WTC11 (cell line): ENCODE data around the gene TNFRSF11A. TPM values are rescaled to one million over a fixed set of nuclear protein-coding genes. Genes with fewer than 3 reads are reported as not detected.

Experiments used
- ATAC-seq: fragments of 200-7000 bp; cut with Tn5 transposase; 2 replicates; pipeline ENCODE4 v1.10.0; 2021; ENCODE audit warnings: mild to moderate bottlenecking, moderate library complexity
- CTCF ChIA-PET: fragments of 300-600 bp; sonication (Branson Sonifier 250); formaldehyde crosslinking; loops from one replicate; lab custom pipeline; 2021; ENCODE audit warnings: antibody characterized with exemption; lab: Charles Lee
- POLR2A ChIA-PET: fragments of 350-600 bp; sonication (Branson Sonifier 250); formaldehyde crosslinking; loops from one replicate; lab custom pipeline; 2021; ENCODE audit warnings: antibody characterized with exemption; lab: Charles Lee
- DNase-seq: peaks from one replicate; pipeline ENCODE4 v3.0.0; 2021; ENCODE audit warnings: low spot score
- H3K27ac Mint-ChIP-seq: 2 replicates; pipeline ENCODE4 v1.8.0; 2021; ENCODE audit warnings: mixed read lengths
- H3K27me3 Mint-ChIP-seq: 2 replicates; pipeline ENCODE4 v1.8.0; 2021; ENCODE audit warnings: low read depth, mild to moderate bottlenecking, moderate library complexity, mixed read lengths
- H3K36me3 Mint-ChIP-seq: 2 replicates; pipeline ENCODE4 v1.8.0; 2021; ENCODE audit warnings: mixed read lengths
- H3K4me1 Mint-ChIP-seq: 2 replicates; pipeline ENCODE4 v1.8.0; 2022; ENCODE audit warnings: mixed read lengths
- H3K4me3 Mint-ChIP-seq: 2 replicates; pipeline ENCODE4 v1.8.0; 2021; ENCODE audit warnings: mild to moderate bottlenecking, moderate library complexity, mixed read lengths
- H3K9me3 Mint-ChIP-seq: 2 replicates; pipeline ENCODE4 v1.8.0; 2021; ENCODE audit warnings: mixed read lengths
- ATF2 ChIP-seq: sonication (generic); formaldehyde crosslinking; IDR thresholded peaks from 2 replicates; pipeline ENCODE4 v1.8.1; 2022; ENCODE audit warnings: low read depth, missing genetic modification reagents, borderline replicate concordance
- CREB1 ChIP-seq: sonication (generic); formaldehyde crosslinking; IDR thresholded peaks from 2 replicates; pipeline ENCODE4 v1.8.0; 2023; ENCODE audit warnings: mild to moderate bottlenecking, missing genetic modification reagents
- CREM ChIP-seq: sonication (generic); formaldehyde crosslinking; IDR thresholded peaks from 2 replicates; pipeline ENCODE4 v1.8.1; 2022; ENCODE audit warnings: mild to moderate bottlenecking, missing genetic modification reagents, moderate library complexity
- FOXK1 ChIP-seq: sonication (generic); formaldehyde crosslinking; IDR thresholded peaks from 2 replicates; pipeline ENCODE4 v1.8.0; 2022; ENCODE audit warnings: mild to moderate bottlenecking, moderate library complexity, missing genetic modification reagents
- FOXP1 ChIP-seq: sonication (generic); formaldehyde crosslinking; IDR thresholded peaks from 2 replicates; pipeline ENCODE4 v1.8.0; 2022; ENCODE audit warnings: missing genetic modification reagents, mild to moderate bottlenecking, moderate library complexity, borderline replicate concordance
- GABPB1 ChIP-seq: sonication (generic); formaldehyde crosslinking; IDR thresholded peaks from 2 replicates; pipeline ENCODE4 v1.8.1; 2023; ENCODE audit warnings: mild to moderate bottlenecking, missing genetic modification reagents
- JUN ChIP-seq: sonication (generic); formaldehyde crosslinking; IDR thresholded peaks from 2 replicates; pipeline ENCODE4 v1.8.0; 2023; ENCODE audit warnings: mild to moderate bottlenecking, missing genetic modification reagents
- MYBL2 ChIP-seq: sonication (generic); formaldehyde crosslinking; IDR thresholded peaks from 2 replicates; pipeline ENCODE4 v1.8.1; 2023; ENCODE audit warnings: mild to moderate bottlenecking, moderate library complexity, missing genetic modification reagents
- NFE2L1 ChIP-seq: sonication (generic); formaldehyde crosslinking; IDR thresholded peaks from 2 replicates; pipeline ENCODE4 v1.8.1; 2023; ENCODE audit warnings: missing genetic modification reagents
- PRRX2 ChIP-seq: fragments of 250-450 bp; sonication (Bioruptor Pico); IDR thresholded peaks from 2 replicates; pipeline ENCODE4 v1.8.0; 2021; ENCODE audit warnings: mild to moderate bottlenecking
- STAT6 ChIP-seq: sonication (generic); formaldehyde crosslinking; conservative IDR thresholded peaks from 2 replicates; pipeline ENCODE4 v1.8.1; 2023; ENCODE audit warnings: mild to moderate bottlenecking, low read depth, missing genetic modification reagents, moderate library complexity
- TP53 ChIP-seq: sonication (generic); formaldehyde crosslinking; IDR thresholded peaks from 2 replicates; pipeline ENCODE4 v1.8.1; 2023; ENCODE audit warnings: mild to moderate bottlenecking, missing genetic modification reagents
- USF2 ChIP-seq: sonication (generic); formaldehyde crosslinking; IDR thresholded peaks from 2 replicates; pipeline ENCODE4 v1.8.1; 2023; ENCODE audit warnings: mild to moderate bottlenecking, missing genetic modification reagents, moderate library complexity
- ZNF232 ChIP-seq: sonication (generic); formaldehyde crosslinking; IDR thresholded peaks from 2 replicates; pipeline ENCODE4 v1.8.0; 2022; ENCODE audit warnings: mild to moderate bottlenecking, missing genetic modification reagents
- ZNF263 ChIP-seq: sonication (generic); formaldehyde crosslinking; IDR thresholded peaks from 2 replicates; pipeline ENCODE4 v1.8.1; 2022; ENCODE audit warnings: low read depth, mild to moderate bottlenecking, moderate library complexity, missing genetic modification reagents
- ZNF423 ChIP-seq: fragments of 250-450 bp; sonication (Bioruptor Pico); IDR thresholded peaks from 2 replicates; pipeline ENCODE4 v2.1.2; 2022; ENCODE audit warnings: mild to moderate bottlenecking, moderate library complexity
- ZNF512 ChIP-seq: sonication (generic); formaldehyde crosslinking; IDR thresholded peaks from 2 replicates; pipeline ENCODE4 v1.8.1; 2022; ENCODE audit warnings: missing genetic modification reagents, borderline replicate concordance
- ZNF671 ChIP-seq: fragments of 250-450 bp; sonication (Bioruptor Pico); IDR thresholded peaks from 2 replicates; pipeline ENCODE4 v1.8.0; 2021; ENCODE audit warnings: mild to moderate bottlenecking
- total RNA-seq: library from RNA; stranded (reverse); gene quantifications from 3 replicates; pipeline ENCODE4 v1.2.3, GENCODE V29; 2021
- TF ChIP-seq, protein P1 (sequence below): sonication (generic); formaldehyde crosslinking; IDR thresholded peaks from 2 replicates; pipeline ENCODE4 v1.8.0; 2022; ENCODE audit warnings: mild to moderate bottlenecking, missing genetic modification reagents
- TF ChIP-seq, protein P2 (sequence below): fragments of 250-450 bp; sonication (Bioruptor Pico); IDR thresholded peaks from 2 replicates; pipeline ENCODE4 v1.8.0; 2021; ENCODE audit warnings: mild to moderate bottlenecking
- TF ChIP-seq, protein P3 (sequence below): fragments of 250-450 bp; sonication (Bioruptor Pico); IDR thresholded peaks from 2 replicates; pipeline ENCODE4 v1.9.0; 2021; ENCODE audit warnings: mild to moderate bottlenecking
- TF ChIP-seq, protein P4 (sequence below): sonication (generic); formaldehyde crosslinking; IDR thresholded peaks from 2 replicates; pipeline ENCODE4 v1.8.0; 2022; ENCODE audit warnings: mild to moderate bottlenecking, missing genetic modification reagents

Gene TNFRSF11A
- total RNA-seq, 1 experiment from 2014 or later, result 4.9 TPM

DNA sequence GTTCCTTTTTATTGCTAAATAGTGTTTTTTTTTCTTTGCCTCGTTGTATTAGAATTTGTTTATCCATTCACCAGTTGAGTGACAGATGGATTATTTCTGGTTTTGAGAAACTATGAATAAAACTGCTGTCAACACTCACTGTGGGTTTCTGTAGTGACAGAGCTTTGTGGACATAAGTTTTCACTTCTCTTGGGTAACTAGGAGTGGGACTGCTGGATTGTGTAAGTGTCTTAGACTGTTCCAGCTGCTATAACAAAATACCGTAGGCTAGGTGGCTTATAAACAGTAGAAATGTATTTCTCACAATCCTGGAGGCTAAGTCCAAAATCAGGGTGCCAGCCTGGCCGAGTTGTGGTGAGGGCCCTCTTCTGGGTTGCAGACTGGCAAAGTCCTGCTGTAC lies 71.9 kb downstream of the TNFRSF11A start (continued):
- TF ChIP-seq, protein P1, sequence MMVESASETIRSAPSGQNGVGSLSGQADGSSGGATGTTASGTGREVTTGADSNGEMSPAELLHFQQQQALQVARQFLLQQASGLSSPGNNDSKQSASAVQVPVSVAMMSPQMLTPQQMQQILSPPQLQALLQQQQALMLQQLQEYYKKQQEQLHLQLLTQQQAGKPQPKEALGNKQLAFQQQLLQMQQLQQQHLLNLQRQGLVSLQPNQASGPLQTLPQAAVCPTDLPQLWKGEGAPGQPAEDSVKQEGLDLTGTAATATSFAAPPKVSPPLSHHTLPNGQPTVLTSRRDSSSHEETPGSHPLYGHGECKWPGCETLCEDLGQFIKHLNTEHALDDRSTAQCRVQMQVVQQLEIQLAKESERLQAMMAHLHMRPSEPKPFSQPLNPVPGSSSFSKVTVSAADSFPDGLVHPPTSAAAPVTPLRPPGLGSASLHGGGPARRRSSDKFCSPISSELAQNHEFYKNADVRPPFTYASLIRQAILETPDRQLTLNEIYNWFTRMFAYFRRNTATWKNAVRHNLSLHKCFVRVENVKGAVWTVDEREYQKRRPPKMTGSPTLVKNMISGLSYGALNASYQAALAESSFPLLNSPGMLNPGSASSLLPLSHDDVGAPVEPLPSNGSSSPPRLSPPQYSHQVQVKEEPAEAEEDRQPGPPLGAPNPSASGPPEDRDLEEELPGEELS, result no peak
- TF ChIP-seq ATF2 (no peak), ZNF232 (CRISPR knock-in tag) (no peak), GABPB1 (CRISPR knock-in tag) (no peak), TP53 (CRISPR knock-in tag) (no peak)

DNA sequence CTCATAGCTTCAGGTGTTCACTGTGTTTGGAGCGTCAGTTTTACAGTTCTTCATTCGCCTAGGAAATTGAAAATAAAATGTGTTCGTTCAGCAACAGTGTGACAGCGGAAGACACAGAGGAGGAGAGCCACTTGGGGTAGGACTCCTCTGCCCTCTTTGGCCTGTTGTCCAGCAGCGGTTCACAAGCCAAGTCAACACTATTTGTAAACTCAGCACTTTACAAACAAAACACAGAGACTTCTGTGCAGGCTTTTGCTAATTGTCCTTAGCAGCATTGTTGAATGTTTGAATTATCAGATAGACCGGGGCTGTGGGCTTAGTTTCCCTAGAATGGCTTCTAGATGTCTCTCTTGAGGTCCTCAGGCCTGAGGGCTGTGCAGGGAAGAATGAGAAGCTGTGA lies 73.2 kb downstream of the TNFRSF11A start:
- no peak overlapping the region for H3K4me3 Mint-ChIP-seq
- TF ChIP-seq FOXK1 (CRISPR knock-in tag) (no peak), ZNF423 (no peak), ZNF671 (CRISPR knock-in tag) (no peak), ATF2 (no peak), USF2 (CRISPR knock-in tag) (no peak), JUN (no peak), NFE2L1 (no peak), CREM (CRISPR knock-in tag) (no peak), PRRX2 (no peak)
- TF ChIP-seq, protein P2, sequence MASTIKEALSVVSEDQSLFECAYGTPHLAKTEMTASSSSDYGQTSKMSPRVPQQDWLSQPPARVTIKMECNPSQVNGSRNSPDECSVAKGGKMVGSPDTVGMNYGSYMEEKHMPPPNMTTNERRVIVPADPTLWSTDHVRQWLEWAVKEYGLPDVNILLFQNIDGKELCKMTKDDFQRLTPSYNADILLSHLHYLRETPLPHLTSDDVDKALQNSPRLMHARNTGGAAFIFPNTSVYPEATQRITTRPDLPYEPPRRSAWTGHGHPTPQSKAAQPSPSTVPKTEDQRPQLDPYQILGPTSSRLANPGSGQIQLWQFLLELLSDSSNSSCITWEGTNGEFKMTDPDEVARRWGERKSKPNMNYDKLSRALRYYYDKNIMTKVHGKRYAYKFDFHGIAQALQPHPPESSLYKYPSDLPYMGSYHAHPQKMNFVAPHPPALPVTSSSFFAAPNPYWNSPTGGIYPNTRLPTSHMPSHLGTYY (CRISPR knock-in tag), result no peak
- TF ChIP-seq, protein P3, sequence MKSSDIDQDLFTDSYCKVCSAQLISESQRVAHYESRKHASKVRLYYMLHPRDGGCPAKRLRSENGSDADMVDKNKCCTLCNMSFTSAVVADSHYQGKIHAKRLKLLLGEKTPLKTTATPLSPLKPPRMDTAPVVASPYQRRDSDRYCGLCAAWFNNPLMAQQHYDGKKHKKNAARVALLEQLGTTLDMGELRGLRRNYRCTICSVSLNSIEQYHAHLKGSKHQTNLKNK, result no peak
- TF ChIP-seq, protein P4, sequence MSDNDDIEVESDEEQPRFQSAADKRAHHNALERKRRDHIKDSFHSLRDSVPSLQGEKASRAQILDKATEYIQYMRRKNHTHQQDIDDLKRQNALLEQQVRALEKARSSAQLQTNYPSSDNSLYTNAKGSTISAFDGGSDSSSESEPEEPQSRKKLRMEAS (CRISPR knock-in tag), result no peak
- TF ChIP-seq, all 79 proteins: peak for 0
- Mint-ChIP-seq H3K27me3 (no peaks in the 10 kb centered on the region), H3K9me3 (peaks cover 26% of the 10 kb centered on the region), H3K4me1 (peaks cover 22% of the 10 kb centered on the region), H3K27ac (no peak overlapping the region), H3K36me3 (peaks cover 11% of the 10 kb centered on the region)
- ChIA-PET CTCF (interaction anchor here (1.1 kb wide), 1 partner anchor 13 kb away, joined by 4 read pairs; no protein-coding TSS in a partner anchor), POLR2A (no interaction called here)
- ATAC-seq (no peak), DNase-seq (no peak)

GRCh38 chr18:62399276-62399675 lies 74.2 kb downstream of the TNFRSF11A start:
- Mint-ChIP-seq H3K36me3 (peaks cover 11% of the 10 kb centered on the region), H3K4me1 (peaks cover 22% of the 10 kb centered on the region), H3K4me3 (no peak overlapping the region), H3K9me3 (peaks cover 26% of the 10 kb centered on the region), H3K27me3 (no peaks in the 10 kb centered on the region), H3K27ac (no peak overlapping the region)
- ChIA-PET POLR2A (no interaction called here), CTCF (interaction anchor here (1.1 kb wide), 1 partner anchor 14 kb away, joined by 4 read pairs; no protein-coding TSS in a partner anchor)
- no peak for ATAC-seq
- DNase-seq, result no peak
- no peak for TF ChIP-seq ZNF263 (CRISPR knock-in tag)
- no peak for TF ChIP-seq CREB1 (CRISPR knock-in tag)
- TF ChIP-seq MYBL2 (CRISPR knock-in tag), result no peak
- TF ChIP-seq ZNF512 (CRISPR knock-in tag), result no peak
- no peak for TF ChIP-seq FOXK1 (CRISPR knock-in tag)
- TF ChIP-seq STAT6 (CRISPR knock-in tag), result no peak
- TF ChIP-seq FOXP1 (CRISPR knock-in tag), result no peak
- TF ChIP-seq TP53 (CRISPR knock-in tag), result no peak
